AG09319 (cell line): ENCODE results near the gene LRIT1.

Experiments
- DNase-seq: peaks from one replicate; pipeline ENCODE4 v3.0.0-alpha.2; 2010; ENCODE audit warnings: low read depth; ENCODE audit errors: extremely low read depth
- TF ChIP-seq, protein P1 (sequence below): IDR thresholded peaks from 2 replicates; pipeline ENCODE4 v1.5.1; 2011; ENCODE audit warnings: low read depth, mild to moderate bottlenecking, inconsistent platforms, low read length, moderate library complexity

The LRIT1 gene

DNA sequence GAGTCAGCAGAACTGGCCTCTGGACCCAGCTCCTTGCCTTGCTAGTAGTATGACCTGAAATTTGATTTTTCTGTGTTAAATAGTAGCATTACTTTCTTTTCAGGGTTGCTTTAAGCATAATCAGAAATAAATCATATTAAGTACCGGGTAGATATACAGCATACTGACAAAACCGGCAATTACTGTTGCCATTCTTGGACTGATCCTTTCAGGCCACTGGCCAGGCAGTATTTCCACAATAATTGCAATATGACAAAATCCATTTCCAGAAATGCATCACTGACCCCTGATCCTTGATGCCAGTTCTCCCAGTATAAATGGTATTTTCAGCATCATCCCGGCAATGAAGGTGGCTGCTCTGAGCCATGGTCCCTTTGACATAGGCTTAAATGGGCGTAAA lies 6.9 kb downstream of the LRIT1 start:
- no peak for DNase-seq
- TF ChIP-seq, protein P1, sequence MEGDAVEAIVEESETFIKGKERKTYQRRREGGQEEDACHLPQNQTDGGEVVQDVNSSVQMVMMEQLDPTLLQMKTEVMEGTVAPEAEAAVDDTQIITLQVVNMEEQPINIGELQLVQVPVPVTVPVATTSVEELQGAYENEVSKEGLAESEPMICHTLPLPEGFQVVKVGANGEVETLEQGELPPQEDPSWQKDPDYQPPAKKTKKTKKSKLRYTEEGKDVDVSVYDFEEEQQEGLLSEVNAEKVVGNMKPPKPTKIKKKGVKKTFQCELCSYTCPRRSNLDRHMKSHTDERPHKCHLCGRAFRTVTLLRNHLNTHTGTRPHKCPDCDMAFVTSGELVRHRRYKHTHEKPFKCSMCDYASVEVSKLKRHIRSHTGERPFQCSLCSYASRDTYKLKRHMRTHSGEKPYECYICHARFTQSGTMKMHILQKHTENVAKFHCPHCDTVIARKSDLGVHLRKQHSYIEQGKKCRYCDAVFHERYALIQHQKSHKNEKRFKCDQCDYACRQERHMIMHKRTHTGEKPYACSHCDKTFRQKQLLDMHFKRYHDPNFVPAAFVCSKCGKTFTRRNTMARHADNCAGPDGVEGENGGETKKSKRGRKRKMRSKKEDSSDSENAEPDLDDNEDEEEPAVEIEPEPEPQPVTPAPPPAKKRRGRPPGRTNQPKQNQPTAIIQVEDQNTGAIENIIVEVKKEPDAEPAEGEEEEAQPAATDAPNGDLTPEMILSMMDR: no peak

DNA sequence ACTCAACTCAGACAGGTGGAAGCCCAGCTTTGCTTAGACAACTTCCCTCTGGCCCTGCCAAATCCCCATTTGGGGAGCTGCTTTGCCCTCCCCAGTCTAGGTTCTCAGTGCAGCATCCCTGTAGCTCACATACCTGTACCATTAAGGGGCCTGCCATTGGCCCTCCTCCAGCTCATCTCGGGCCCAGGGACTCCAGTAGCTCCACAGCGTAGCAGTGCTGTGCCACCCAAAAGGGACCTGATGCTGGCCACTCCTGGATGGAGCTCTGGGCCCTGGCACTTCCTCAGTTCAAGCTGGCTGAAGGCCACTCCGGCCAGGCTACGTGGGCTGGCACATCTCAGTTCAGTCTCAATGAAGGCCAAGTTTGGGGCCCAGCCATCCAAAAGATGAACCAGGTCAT lies 7.4 kb downstream of the LRIT1 start:
- TF ChIP-seq, protein P1: no peak
- no peak for DNase-seq

DNA sequence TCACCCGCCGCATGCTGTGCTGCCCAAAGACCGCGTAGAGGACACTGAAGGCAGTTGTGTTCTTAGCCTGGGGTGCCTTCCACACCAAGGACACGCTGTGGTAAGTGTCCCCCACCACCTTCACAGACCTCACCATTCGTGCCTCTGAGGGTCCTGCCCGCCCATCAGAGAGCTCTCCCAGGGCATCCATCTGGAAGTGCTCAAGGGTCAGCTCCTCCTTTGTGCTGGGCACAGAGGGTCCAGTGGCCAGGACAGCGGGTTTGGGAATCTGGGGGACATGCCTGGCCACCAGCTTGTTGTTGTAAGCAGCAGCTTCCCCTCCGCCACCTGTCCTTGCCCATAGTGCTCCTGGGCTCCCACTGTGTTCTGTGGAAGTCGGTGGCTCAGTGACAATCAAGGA lies 9.0 kb downstream of the LRIT1 start:
- TF ChIP-seq, protein P1: no peak
- no peak for DNase-seq

DNA sequence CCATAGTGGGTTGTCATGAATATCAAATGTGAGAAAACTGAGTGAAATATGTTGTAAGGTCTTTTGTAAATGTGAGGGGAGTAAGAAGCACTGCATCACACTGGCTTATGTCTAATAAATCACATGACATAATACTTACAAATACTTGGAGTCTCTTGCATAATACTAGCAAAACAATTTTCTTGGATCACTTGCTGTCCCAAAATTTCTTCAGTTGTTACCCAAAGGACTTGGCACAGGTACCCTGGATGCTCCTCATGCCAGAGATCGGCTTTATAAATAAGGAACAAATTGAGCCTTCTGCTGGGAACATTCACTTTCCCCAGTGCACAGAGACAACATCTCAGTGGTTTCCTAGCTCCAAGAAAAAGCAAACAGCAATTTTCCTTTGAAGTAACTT lies 11.0 kb downstream of the LRIT1 start:
- no peak for DNase-seq
- TF ChIP-seq, protein P1: no peak

DNA sequence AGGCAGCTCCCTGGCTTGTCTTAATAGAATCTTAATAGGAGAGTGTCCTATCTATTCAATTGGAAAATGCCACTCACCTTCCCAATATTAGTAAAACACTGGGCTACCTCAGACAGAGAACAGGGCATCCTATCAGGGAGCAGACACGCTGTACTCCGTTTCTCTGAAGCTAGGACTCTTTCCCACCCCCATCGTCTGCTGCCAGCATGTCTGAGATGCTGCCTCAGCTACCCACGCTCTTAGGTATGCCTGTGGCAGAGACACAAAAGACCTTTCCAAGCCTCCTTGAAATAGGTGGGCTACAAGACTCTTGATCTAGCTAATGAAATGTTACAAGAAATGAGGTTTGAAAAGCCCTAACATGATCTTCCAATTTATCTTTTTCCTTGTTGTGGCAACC lies 13.5 kb downstream of the LRIT1 start:
- TF ChIP-seq, protein P1: no peak
- DNase-seq: no peak

DNA sequence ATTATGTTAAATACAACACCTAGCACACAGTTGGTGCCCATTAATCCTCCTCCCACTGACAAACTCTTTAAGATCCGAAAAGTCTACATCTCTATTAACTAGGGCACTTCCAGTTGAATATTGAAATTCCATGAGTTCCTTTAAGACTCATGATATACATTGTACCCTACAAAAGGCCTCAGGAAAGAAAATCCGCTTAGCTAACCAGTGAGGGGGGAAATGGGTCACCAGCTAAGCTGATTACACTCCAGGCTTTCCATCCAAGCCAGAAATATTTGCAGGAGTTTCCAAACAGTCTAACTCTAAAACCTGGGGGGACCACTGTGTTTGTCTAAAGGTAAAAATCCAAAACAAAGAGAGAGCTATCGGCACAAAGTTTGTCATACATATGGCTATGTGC lies 14.7 kb downstream of the LRIT1 start:
- no peak for DNase-seq
- TF ChIP-seq, protein P1: no peak

DNA sequence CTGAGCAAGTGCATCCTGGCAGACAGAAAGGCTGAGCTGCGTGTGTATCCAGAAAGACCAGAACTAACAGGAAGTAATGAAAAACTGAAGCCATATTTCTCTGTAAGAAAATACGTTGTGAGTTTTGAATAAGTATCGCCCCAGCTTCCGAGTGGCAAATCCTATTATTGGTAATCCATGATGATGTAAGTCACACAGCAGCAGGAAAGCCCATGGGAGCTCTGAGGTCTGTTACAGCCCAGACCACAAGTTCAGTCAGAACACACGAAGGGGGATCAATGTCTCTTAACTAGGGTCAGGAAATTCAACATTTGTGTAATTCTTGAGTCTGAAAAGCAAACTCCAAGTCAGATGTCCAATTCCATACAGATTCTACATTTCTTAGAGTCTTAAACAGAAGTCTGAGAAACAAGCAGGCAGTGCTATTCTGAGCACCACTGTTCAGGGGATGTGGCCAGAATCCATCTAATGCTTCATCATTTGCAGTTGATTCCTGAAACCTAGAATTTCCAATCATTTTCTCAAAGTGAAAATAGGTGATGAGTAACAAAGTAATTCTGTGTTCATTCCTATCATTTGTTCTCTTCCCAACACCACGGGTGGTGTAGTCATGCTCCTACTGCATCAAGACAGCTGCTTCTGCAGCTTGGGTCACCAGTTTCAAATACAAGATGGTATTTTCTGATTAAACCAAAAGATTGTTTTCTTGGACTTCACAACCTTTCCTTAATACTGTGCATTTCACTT lies 15.7 kb downstream of the LRIT1 start, which contains the start of gene LRIT2:
Gene LRIT2 (minus strand): TSS at position 118 of the 747 bp plus-strand sequence. CDS start 24 bp downstream, at position 94.
- DNase-seq: no peak
- TF ChIP-seq, protein P1: no peak
